Trophoblast cell (in vitro differentiated cells and primary cell): Measurements from ENCODE around the gene SYTL1.
A peak's percentile ranks its signal among the peaks of the same experiment; 100 is the strongest.

Experiments
- DNase-seq, 2 donors: peaks; one replicate each; pipeline ENCODE4 v3.0.0-alpha.2; 2016
- H2AFZ ChIP-seq: 2 replicates; pipeline ENCODE4 v1.6.1; 2013; ENCODE audit warnings: low read length, moderate library complexity, mild to moderate bottlenecking; ENCODE audit not compliant: insufficient read depth, poor library complexity
- H2AK5ac ChIP-seq: 2 replicates; pipeline ENCODE4 v1.6.1; 2013; ENCODE audit warnings: mild to moderate bottlenecking, low read length
- H2BK120ac ChIP-seq: 2 replicates; pipeline ENCODE4 v1.6.1; 2013; ENCODE audit warnings: low read length, mild to moderate bottlenecking, moderate library complexity; ENCODE audit not compliant: insufficient read depth, poor library complexity
- H2BK12ac ChIP-seq: 2 replicates; pipeline ENCODE4 v1.6.1; 2013; ENCODE audit warnings: mild to moderate bottlenecking, low read length, moderate library complexity
- H2BK5ac ChIP-seq: 2 replicates; pipeline ENCODE4 v1.6.1; 2013; ENCODE audit warnings: low read length, low read depth, moderate library complexity, mild to moderate bottlenecking; ENCODE audit not compliant: poor library complexity
- H3K14ac ChIP-seq: 2 replicates; pipeline ENCODE4 v1.6.1; 2013; ENCODE audit warnings: mild to moderate bottlenecking, low read length
- H3K18ac ChIP-seq: 2 replicates; pipeline ENCODE4 v1.6.1; 2013; ENCODE audit warnings: mild to moderate bottlenecking, low read length
- H3K23ac ChIP-seq: 2 replicates; pipeline ENCODE4 v1.6.1; 2013; ENCODE audit warnings: low read length
- H3K27ac ChIP-seq: 2 replicates; pipeline ENCODE4 v1.5.1; 2013; ENCODE audit warnings: low read depth, mild to moderate bottlenecking, inconsistent platforms, low read length, moderate library complexity
- H3K27me3 ChIP-seq: 2 replicates; pipeline ENCODE4 v1.6.1; 2013; ENCODE audit warnings: inconsistent platforms, mild to moderate bottlenecking, low read length, moderate library complexity; ENCODE audit not compliant: insufficient read depth
- H3K36me3 ChIP-seq, 2 experiments: 1 replicate in 1 of 2; 2 replicates in 1 of 2; pipeline ENCODE4 v1.6.1; 2013; ENCODE audit warnings: low read length in 2 of 2, mild to moderate bottlenecking in 2 of 2, moderate library complexity in 1 of 2; ENCODE audit not compliant: insufficient read depth in 2 of 2, control insufficient read depth in 1 of 2
- H3K4ac ChIP-seq: 2 replicates; pipeline ENCODE4 v1.6.1; 2013; ENCODE audit warnings: low read depth, mild to moderate bottlenecking, low read length, moderate library complexity
- H3K4me1 ChIP-seq, 2 experiments: 1 replicate in 1 of 2; 2 replicates in 1 of 2; pipeline ENCODE4 v1.6.1; 2013; ENCODE audit warnings: low read length in 2 of 2, mild to moderate bottlenecking in 2 of 2, moderate library complexity in 1 of 2; ENCODE audit not compliant: insufficient read depth in 2 of 2, control insufficient read depth in 1 of 2
- H3K4me2 ChIP-seq: 2 replicates; pipeline ENCODE4 v1.6.1; 2013; ENCODE audit warnings: inconsistent platforms, mild to moderate bottlenecking, low read length, moderate library complexity
- H3K4me3 ChIP-seq: 2 replicates; pipeline ENCODE4 v1.5.1; 2013; ENCODE audit warnings: mild to moderate bottlenecking, low read depth, low read length, inconsistent platforms
- H3K79me1 ChIP-seq: one replicate; pipeline ENCODE4 v1.6.1; 2013; ENCODE audit warnings: low read length
- H3K79me2 ChIP-seq: 2 replicates; pipeline ENCODE4 v1.6.1; 2013; ENCODE audit warnings: low read length, mild to moderate bottlenecking; ENCODE audit not compliant: control insufficient read depth, insufficient read depth, poor library complexity
- H3K9ac ChIP-seq: 2 replicates; pipeline ENCODE4 v1.6.1; 2013; ENCODE audit warnings: mild to moderate bottlenecking, low read length
- H3K9me3 ChIP-seq: 2 replicates; pipeline ENCODE4 v1.6.1; 2013; ENCODE audit warnings: low read depth, mild to moderate bottlenecking, control low read depth, inconsistent platforms, low read length; ENCODE audit not compliant: insufficient read depth
- H4K12ac ChIP-seq: 2 replicates; pipeline ENCODE4 v1.6.1; 2013; ENCODE audit warnings: low read depth, mild to moderate bottlenecking, low read length, moderate library complexity
- H4K8ac ChIP-seq: 2 replicates; pipeline ENCODE4 v1.6.1; 2013; ENCODE audit warnings: low read depth, mild to moderate bottlenecking, low read length, moderate library complexity
- H4K91ac ChIP-seq: one replicate; pipeline ENCODE4 v1.6.1; 2013; ENCODE audit warnings: low read depth, mild to moderate bottlenecking, low read length, moderate library complexity
- WGBS: extraction: QIAGEN DNeasy Blood & Tissue Kit; methylation state at CpG from one replicate; pipeline ENCODE4 v1.1.7; 2013; ENCODE audit warnings: missing lambda C conversion rate; ENCODE audit not compliant: insufficient read length, insufficient coverage; ENCODE audit errors: extremely low coverage; 5-methylcytosine and 5-hydroxymethylcytosine counted together

The SYTL1 gene

DNA sequence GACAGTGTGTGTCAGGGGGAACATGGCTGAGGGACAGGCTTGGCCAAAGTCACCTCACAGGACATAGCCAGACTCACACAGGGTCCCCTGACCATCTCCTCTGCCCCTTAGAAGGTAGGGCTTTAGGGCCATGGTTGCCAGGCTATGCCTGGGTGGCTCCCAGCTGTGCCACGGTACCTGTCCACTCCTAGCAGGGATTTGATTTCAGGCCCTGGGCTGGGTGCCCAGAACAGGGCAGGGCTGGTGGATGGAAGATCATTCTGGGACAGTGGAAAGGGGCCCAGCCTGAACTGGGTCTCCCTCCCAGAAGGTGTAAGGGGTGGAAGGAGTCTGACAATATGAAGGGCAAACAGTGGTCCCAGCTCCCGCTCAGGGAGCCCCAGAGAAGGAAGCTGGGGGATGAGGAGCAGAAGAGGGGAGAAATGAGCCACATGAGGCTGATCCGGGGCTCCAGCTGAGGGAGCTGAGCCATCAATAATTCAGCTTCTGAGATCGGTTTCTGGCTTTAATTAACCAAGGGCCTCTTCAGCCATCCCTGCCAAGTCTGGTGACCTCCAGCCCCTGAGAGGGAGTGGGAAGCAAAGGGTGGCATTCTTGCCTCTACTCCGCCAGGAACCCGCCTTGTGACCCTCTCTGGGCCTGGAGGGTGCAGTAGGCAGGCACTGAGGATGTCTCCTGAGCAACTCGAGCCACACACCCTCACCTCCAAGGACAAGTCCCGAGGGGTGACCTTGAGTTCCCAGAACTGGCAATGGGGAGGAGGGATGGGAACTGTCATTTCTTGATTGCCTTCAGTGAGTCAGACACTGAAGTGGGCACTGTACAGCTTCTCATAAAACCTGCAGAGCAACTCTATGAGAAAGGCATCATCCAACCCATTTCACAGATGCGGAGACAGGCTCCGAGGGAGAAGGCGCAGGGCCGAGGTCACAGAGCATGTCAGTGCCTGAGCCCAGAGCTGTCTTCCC is 39.2 kb downstream of the SYTL1 start:
- Histone ChIP-seq H3K4me3 (no peak overlapping the region), H3K79me1 (no peaks in the 10 kb centered on the region), H2AK5ac (no peak overlapping the region), H3K9me3 (no peaks in the 10 kb centered on the region), H3K27ac (no peak overlapping the region), H3K14ac (no peak overlapping the region), H3K9ac (no peak overlapping the region), H3K4me1 (peaks cover 0 to 3% of the 10 kb centered on the region in 2 experiments), H2BK120ac (no peak overlapping the region), H3K79me2 (no peaks in the 10 kb centered on the region), H3K23ac (no peak overlapping the region), H3K4ac (no peak overlapping the region), H3K27me3 (peaks cover 2% of the 10 kb centered on the region), H4K91ac (no peak overlapping the region), H2BK5ac (no peak overlapping the region), H3K36me3 (no peaks in the 10 kb centered on the region), H3K4me2 (no peak overlapping the region), H2BK12ac (no peak overlapping the region), H2AFZ (no peak overlapping the region), H4K12ac (no peak overlapping the region), H4K8ac (no peak overlapping the region), H3K18ac (no peak overlapping the region)
- no peak for DNase-seq
- WGBS, result no CpG with 5 or more reads among the region's 12 CpGs

DNA sequence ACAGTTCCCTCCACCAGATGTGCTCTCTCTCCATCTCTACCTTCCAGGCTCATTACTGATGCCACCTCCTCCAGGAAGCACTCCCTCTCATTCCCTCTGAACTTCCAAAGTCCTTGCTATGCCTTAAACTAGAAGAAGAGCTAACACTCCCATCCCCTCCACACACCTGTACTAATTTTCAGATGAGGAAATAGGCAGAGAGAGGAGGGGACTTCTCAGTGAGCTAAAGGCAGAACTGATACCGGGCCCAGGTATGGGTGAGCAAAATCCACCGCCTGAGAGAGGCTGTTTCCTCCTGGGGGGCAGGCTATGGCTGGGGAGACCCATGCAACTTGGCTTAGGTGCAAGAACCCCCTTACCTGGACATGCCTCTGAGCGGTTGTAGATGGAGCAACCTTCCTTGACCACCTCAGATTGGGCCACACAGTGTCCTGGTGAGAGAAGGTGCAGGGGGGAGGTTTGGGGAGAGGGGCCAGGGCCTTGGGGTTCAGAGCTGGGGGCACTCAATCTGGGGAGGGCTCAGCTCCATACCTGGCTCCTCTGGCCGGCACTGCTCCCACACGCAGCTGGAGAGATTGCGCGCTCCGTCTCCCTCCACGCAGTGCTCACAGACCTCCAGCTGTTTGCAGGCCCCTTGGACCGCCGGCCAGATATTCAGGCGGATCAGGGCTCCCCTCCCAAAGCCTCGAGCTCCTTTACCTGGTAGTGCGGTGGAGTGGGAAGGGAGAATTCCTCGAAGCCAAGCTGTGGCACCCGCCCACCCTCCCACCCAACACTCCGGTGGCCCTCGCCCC is 40.3 kb downstream of the SYTL1 start:
- Histone ChIP-seq H4K12ac (no peak overlapping the region), H3K27me3 (peaks cover 2% of the 10 kb centered on the region), H2BK5ac (no peak overlapping the region), H4K8ac (no peak overlapping the region), H3K79me1 (no peaks in the 10 kb centered on the region), H3K9me3 (no peaks in the 10 kb centered on the region), H2BK120ac (no peak overlapping the region), H2AFZ (no peak overlapping the region), H3K4me2 (no peak overlapping the region), H2BK12ac (no peak overlapping the region), H3K79me2 (no peaks in the 10 kb centered on the region), H3K4me1 (peaks cover 0 to 3% of the 10 kb centered on the region in 2 experiments), H3K18ac (no peak overlapping the region), H4K91ac (no peak overlapping the region), H3K36me3 (no peaks in the 10 kb centered on the region), H2AK5ac (no peak overlapping the region), H3K27ac (no peak overlapping the region), H3K4ac (no peak overlapping the region), H3K23ac (no peak overlapping the region), H3K14ac (no peak overlapping the region), H3K4me3 (no peak overlapping the region), H3K9ac (no peak overlapping the region)
- no CpG with 5 or more reads among the region's 18 CpGs for WGBS
- no peak for DNase-seq

DNA sequence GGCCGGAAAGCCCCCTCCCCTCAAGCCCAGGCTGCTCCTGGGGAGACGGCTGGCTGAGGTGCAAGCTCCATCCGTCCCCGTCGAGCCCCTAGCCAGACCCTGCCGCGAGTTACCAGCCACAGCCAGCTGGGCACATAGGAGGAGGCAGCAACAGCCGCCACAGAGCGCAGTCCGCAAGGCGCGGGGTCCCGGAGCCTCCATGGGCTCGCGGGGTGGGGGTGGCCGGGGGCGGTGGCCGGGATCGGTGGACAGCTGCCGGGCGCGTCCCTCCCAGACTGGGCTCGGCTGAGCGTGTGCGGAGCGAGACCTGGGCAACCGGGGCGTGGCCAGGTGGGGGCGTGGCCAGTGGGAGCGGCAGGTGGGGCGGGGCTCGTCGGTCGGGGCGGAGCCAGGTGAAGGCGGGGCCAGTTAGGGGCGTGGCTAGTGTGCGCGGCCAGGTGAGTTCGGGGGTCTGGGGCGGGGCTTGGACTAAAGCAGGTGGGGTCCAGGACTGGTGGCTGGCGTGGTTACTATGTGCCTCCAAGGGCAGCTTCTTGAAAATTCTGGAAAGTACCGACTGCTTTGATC is 41.3 kb downstream of the SYTL1 start, which contains the start of gene CD164L2:
Gene CD164L2 (minus strand): TSS at position 295 of the 567 bp plus-strand sequence. CDS start 94 bp downstream, at position 201.
- Histone ChIP-seq H4K12ac (no peak within 1 kb of the TSS), H2BK5ac (no peak within 1 kb of the TSS)
- no CpG with 5 or more reads among the region's 43 CpGs for WGBS

DNA sequence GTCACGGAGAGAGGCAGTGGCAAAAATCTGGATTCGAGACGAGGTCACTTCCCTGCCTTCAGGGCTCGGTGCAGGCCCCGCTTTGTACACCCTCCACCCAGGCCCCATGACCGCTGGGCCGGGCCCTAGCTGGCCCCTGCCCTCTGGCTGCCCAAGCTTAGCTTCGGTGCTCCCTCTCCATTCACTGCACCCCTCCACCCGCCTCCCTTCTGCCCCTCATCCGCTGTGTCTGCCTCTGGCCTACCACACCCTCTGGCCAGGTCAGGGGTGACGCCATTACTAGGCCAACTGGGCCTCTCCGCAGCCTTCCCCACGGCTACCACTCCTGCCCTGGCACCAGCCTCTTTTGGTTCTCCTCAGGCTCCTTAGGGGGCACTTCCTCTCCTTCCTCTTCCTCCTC is 41.8 kb downstream of the SYTL1 start:
- DNase-seq, result no peak
- no peak overlapping the region for H2AK5ac ChIP-seq
- peaks cover 2% of the 10 kb centered on the region for H3K27me3 ChIP-seq
- H3K79me1 ChIP-seq, result no peaks in the 10 kb centered on the region
- no CpG with 5 or more reads among the region's 13 CpGs for WGBS
- no peak overlapping the region for H4K8ac ChIP-seq
- no peak overlapping the region for H2BK120ac ChIP-seq
- H3K4me3 ChIP-seq, result no peak overlapping the region
- no peak overlapping the region for H3K9ac ChIP-seq
- H2BK12ac ChIP-seq, result no peak overlapping the region
- H3K18ac ChIP-seq, result no peak overlapping the region
- no peak overlapping the region for H2BK5ac ChIP-seq
- H4K12ac ChIP-seq, result no peak overlapping the region
- H3K9me3 ChIP-seq, result no peaks in the 10 kb centered on the region
- no peaks in the 10 kb centered on the region for H3K79me2 ChIP-seq
- peaks cover 0 to 3% of the 10 kb centered on the region in 2 experiments for H3K4me1 ChIP-seq
- H2AFZ ChIP-seq, result no peak overlapping the region
- no peak overlapping the region for H3K14ac ChIP-seq
- H3K4ac ChIP-seq, result no peak overlapping the region
- no peaks in the 10 kb centered on the region for H3K36me3 ChIP-seq
- no peak overlapping the region for H4K91ac ChIP-seq
- no peak overlapping the region for H3K4me2 ChIP-seq
- H3K27ac ChIP-seq, result no peak overlapping the region
- no peak overlapping the region for H3K23ac ChIP-seq

More for the DNA sequence above, 41.3 kb downstream of the SYTL1 start, which contains the start of gene CD164L2:
- Histone ChIP-seq H3K4me2 (peak within 1 kb of the TSS; percentile 51), H2AFZ (no peak within 1 kb of the TSS), H3K9me3 (no peaks in the 10 kb centered on the region), H3K27me3 (peaks cover 2% of the 10 kb centered on the region), H3K4me1 (peaks cover 0 to 3% of the 10 kb centered on the region in 2 experiments), H3K23ac (no peak within 1 kb of the TSS), H4K91ac (no peak within 1 kb of the TSS), H2AK5ac (no peak within 1 kb of the TSS), H2BK12ac (no peak within 1 kb of the TSS), H3K18ac (no peak within 1 kb of the TSS), H3K9ac (no peak within 1 kb of the TSS), H3K36me3 (no peaks in the 10 kb centered on the region), H3K27ac (no peak within 1 kb of the TSS), H3K4ac (no peak within 1 kb of the TSS), H3K79me2 (no peaks in the 10 kb centered on the region), H2BK120ac (no peak within 1 kb of the TSS), H4K8ac (no peak within 1 kb of the TSS), H3K14ac (no peak within 1 kb of the TSS), H3K4me3 (no peak within 1 kb of the TSS), H3K79me1 (no peaks in the 10 kb centered on the region)
- DNase-seq, result peak; percentile 31 to 74
